A549 (cell line): Measurements from ENCODE around the gene GMPPB. TPM values are rescaled to one million over a fixed set of nuclear protein-coding genes. Genes with fewer than 3 reads are reported as not detected.

Experiments
- ATAC-seq, 2 experiments: fragments of 200-7000 bp in 1 of 2; fragments of >200 bp in 1 of 2; cut with Nextera tagmentation in 1 of 2; cut with Tn5 transposase in 1 of 2; 3 replicates each; pipeline versions ENCODE4 v1.8.0 to v1.9.1; 2018 to 2020; ENCODE audit warnings: mild to moderate bottlenecking in 1 of 2, moderate library complexity in 1 of 2
- CTCF ChIA-PET: fragments of 300-600 bp; sonication (Branson Sonifier 250); formaldehyde crosslinking; extraction: SDS; loops from one replicate; lab custom pipeline; 2021; ENCODE audit warnings: antibody characterized with exemption, inconsistent platforms; lab: Yijun Ruan, JAX
- POLR2A ChIA-PET: fragments of 350-600 bp; formaldehyde crosslinking; extraction: SDS; loops from one replicate; lab custom pipeline; 2021; ENCODE audit warnings: antibody characterized with exemption, inconsistent platforms; lab: Yijun Ruan, JAX
- DNase-seq, 2 experiments: peaks; one replicate each; pipeline versions ENCODE4 v3.0.0 to v3.0.0-alpha.2; 2011 to 2016; ENCODE audit warnings: low read depth in 1 of 2, low spot score in 1 of 2
- FAIRE-seq: peaks from 2 replicates; lab custom pipeline; 2011; peaks lifted over from hg19 to GRCh38; lab: Jason Lieb, UNC
- H3K27ac ChIP-seq, 2 experiments: fragments of >200 bp; sonication (Bioruptor Twin); formaldehyde crosslinking; 3 replicates each; pipeline ENCODE4 v1.5.1; 2016 to 2017
- H3K4me1 ChIP-seq: fragments of >200 bp; sonication (Bioruptor Twin); formaldehyde crosslinking; 3 replicates; pipeline ENCODE4 v1.6.1; 2016
- H3K4me2 ChIP-seq: fragments of >200 bp; sonication (Bioruptor Twin); formaldehyde crosslinking; 3 replicates; pipeline ENCODE4 v1.6.1; 2016
- H3K4me3 ChIP-seq: fragments of >200 bp; sonication (Bioruptor Twin); formaldehyde crosslinking; 3 replicates; pipeline ENCODE4 v1.5.1; 2016
- H3K9me3 ChIP-seq: fragments of >200 bp; sonication (Bioruptor Twin); formaldehyde crosslinking; 3 replicates; pipeline ENCODE4 v1.6.1; 2016
- CBX8 ChIP-seq: fragments of 200-600 bp; sonication (generic); IDR thresholded peaks from 2 replicates; pipeline ENCODE4 v1.6.1; 2016
- CHD4 ChIP-seq: fragments of 200-600 bp; sonication (generic); IDR thresholded peaks from 2 replicates; pipeline ENCODE4 v1.6.1; 2016; ENCODE audit warnings: antibody characterized with exemption, mild to moderate bottlenecking, borderline replicate concordance
- GATA3 ChIP-seq: IDR thresholded peaks from 2 replicates; pipeline ENCODE4 v1.6.1; 2012; ENCODE audit warnings: borderline replicate concordance
- HDAC2 ChIP-seq: fragments of 200-600 bp; sonication (generic); IDR thresholded peaks from 2 replicates; pipeline ENCODE4 v1.6.1; 2016
- HOXA7 ChIP-seq: fragments of 250-450 bp; sonication (Bioruptor Pico); IDR thresholded peaks from 2 replicates; pipeline ENCODE4 v1.5.0; 2020; ENCODE audit warnings: mild to moderate bottlenecking, moderate library complexity
- JUN ChIP-seq, 2 experiments: fragments of >200 bp; sonication (Bioruptor Twin); formaldehyde crosslinking; IDR thresholded peaks; 2 replicates in 1 of 2; 3 replicates in 1 of 2; pipeline ENCODE4 v1.6.1; 2016 to 2017
- KDM1A ChIP-seq: fragments of 200-600 bp; sonication (generic); IDR thresholded peaks from 2 replicates; pipeline ENCODE4 v1.6.1; 2016; ENCODE audit warnings: low read depth, mild to moderate bottlenecking
- NPAS2 ChIP-seq: fragments of 250-450 bp; sonication (Bioruptor Pico); IDR thresholded peaks from 2 replicates; pipeline ENCODE4 v1.8.0; 2022; ENCODE audit warnings: mild to moderate bottlenecking, moderate library complexity, borderline replicate concordance
- PHF8 ChIP-seq: fragments of 200-600 bp; sonication (generic); IDR thresholded peaks from 2 replicates; pipeline ENCODE4 v1.6.1; 2016; ENCODE audit warnings: low read depth, mild to moderate bottlenecking, antibody characterized with exemption, moderate library complexity, borderline replicate concordance
- RNF2 ChIP-seq: fragments of 200-600 bp; sonication (generic); IDR thresholded peaks from 2 replicates; pipeline ENCODE4 v1.6.1; 2016; ENCODE audit warnings: low read depth, mild to moderate bottlenecking, antibody characterized with exemption, moderate library complexity, borderline replicate concordance
- ZNF302 ChIP-seq: fragments of 250-450 bp; sonication (Bioruptor Pico); IDR thresholded peaks from 2 replicates; pipeline ENCODE4 v1.9.0; 2021; ENCODE audit warnings: inconsistent platforms, mild to moderate bottlenecking, moderate library complexity
- WGBS: methylation state at CpG from one replicate; pipeline ENCODE4 v1.1.6; 2017; ENCODE audit errors: missing lambda C conversion rate; 5-methylcytosine and 5-hydroxymethylcytosine counted together
- polyA plus RNA-seq, 4 experiments: library from polyadenylated mRNA; depleted of rRNA in 3 of 4; stranded (reverse); fragments of >200 nt; fragmentation: RNase III in 1 of 4; extraction: RNeasy Plus Mini Kit Qiagen cat#74134 plus additional on column Dnase treatment in 1 of 4; gene quantifications; 2 replicates in 3 of 4; 3 replicates in 1 of 4; pipeline ENCODE4 v1.2.3, GENCODE V29; 2011 to 2017
- TF ChIP-seq, protein P1 (sequence below): IDR thresholded peaks from 2 replicates; pipeline ENCODE4 v1.6.1; 2012
- TF ChIP-seq, protein P2 (sequence below): fragments of 200-600 bp; sonication (generic); IDR thresholded peaks from 2 replicates; pipeline ENCODE4 v1.6.1; 2016; ENCODE audit warnings: antibody characterized with exemption, mild to moderate bottlenecking, moderate library complexity
- TF ChIP-seq, protein P3 (sequence below): fragments of >200 bp; sonication (Bioruptor Twin); formaldehyde crosslinking; IDR thresholded peaks from 3 replicates; pipeline ENCODE4 v1.6.1; 2016
- TF ChIP-seq, protein P4 (sequence below): fragments of 250-450 bp; sonication (Bioruptor Pico); IDR thresholded peaks from 2 replicates; pipeline ENCODE4 v1.5.0; 2020; ENCODE audit warnings: low read depth, mild to moderate bottlenecking, moderate library complexity

Gene GMPPB
- polyA plus RNA-seq, 2 of the 4 experiments (the other 2 are of a cell fraction) = 12.9 to 24.1 TPM

- no peaks in the 10 kb centered on the region for H3K9me3 ChIP-seq
- no peak overlapping the region for H3K27ac ChIP-seq
- ChIA-PET POLR2A (no interaction called here), CTCF (no interaction called here)
- H3K4me2 ChIP-seq = no peak overlapping the region
- DNase-seq (no peak), ATAC-seq (no peak), FAIRE-seq (no peak)
- TF ChIP-seq, protein P1, sequence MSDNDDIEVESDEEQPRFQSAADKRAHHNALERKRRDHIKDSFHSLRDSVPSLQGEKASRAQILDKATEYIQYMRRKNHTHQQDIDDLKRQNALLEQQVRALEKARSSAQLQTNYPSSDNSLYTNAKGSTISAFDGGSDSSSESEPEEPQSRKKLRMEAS = no peak
- WGBS = 90% methylated on average over 3 of the region's 3 CpGs
- no peak overlapping the region for H3K4me3 ChIP-seq
- no peaks in the 10 kb centered on the region for H3K4me1 ChIP-seq
These were observed 37.9 kb upstream of the GMPPB start for GRCh38 chr3:49761661-49762060.

DNA sequence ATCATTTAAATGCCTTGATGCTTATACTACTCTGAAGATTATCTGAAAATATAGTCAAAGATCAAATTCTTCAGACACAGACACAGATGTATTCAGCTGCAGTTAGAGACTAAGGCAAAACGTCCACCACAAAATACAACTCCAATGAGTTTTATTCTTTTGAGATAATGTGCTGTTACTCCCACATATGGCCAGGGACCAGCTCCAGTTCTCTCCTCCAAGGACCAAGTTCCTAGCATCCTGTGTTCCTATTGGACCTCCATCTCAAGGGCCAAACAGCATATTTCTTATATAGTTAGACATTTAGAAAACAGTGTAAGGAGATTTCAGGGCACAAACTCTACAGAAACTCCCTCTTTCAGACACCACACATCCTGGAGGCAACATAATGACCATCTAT lies 35.5 kb upstream of the GMPPB start:
- 26% methylated on average over 1 of the region's 1 CpG for WGBS
- H3K9me3 ChIP-seq = no peaks in the 10 kb centered on the region
- H3K4me2 ChIP-seq = no peak overlapping the region
- TF ChIP-seq GATA3 = no peak
- no peak for TF ChIP-seq RNF2
- TF ChIP-seq ZNF302 (CRISPR knock-in tag) = no peak
- no peak for TF ChIP-seq NPAS2 (CRISPR knock-in tag)
- TF ChIP-seq HOXA7 = no peak
- no peak for TF ChIP-seq KDM1A
- TF ChIP-seq, protein P2, sequence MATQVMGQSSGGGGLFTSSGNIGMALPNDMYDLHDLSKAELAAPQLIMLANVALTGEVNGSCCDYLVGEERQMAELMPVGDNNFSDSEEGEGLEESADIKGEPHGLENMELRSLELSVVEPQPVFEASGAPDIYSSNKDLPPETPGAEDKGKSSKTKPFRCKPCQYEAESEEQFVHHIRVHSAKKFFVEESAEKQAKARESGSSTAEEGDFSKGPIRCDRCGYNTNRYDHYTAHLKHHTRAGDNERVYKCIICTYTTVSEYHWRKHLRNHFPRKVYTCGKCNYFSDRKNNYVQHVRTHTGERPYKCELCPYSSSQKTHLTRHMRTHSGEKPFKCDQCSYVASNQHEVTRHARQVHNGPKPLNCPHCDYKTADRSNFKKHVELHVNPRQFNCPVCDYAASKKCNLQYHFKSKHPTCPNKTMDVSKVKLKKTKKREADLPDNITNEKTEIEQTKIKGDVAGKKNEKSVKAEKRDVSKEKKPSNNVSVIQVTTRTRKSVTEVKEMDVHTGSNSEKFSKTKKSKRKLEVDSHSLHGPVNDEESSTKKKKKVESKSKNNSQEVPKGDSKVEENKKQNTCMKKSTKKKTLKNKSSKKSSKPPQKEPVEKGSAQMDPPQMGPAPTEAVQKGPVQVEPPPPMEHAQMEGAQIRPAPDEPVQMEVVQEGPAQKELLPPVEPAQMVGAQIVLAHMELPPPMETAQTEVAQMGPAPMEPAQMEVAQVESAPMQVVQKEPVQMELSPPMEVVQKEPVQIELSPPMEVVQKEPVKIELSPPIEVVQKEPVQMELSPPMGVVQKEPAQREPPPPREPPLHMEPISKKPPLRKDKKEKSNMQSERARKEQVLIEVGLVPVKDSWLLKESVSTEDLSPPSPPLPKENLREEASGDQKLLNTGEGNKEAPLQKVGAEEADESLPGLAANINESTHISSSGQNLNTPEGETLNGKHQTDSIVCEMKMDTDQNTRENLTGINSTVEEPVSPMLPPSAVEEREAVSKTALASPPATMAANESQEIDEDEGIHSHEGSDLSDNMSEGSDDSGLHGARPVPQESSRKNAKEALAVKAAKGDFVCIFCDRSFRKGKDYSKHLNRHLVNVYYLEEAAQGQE = no peak
- no peak for TF ChIP-seq PHF8
- no peak for TF ChIP-seq JUN (IDR thresholded peaks at IDR 0.05)
- no peak for TF ChIP-seq CBX8
- TF ChIP-seq CHD4 = no peak
- TF ChIP-seq, protein P1 = no peak
- no peak for FAIRE-seq
- no peak for DNase-seq
- no peak overlapping the region for H3K4me3 ChIP-seq
- ChIA-PET CTCF (interaction anchor here (1.0 kb wide), 1 partner anchor 171 kb away, joined by 3 read pairs; no protein-coding TSS in a partner anchor), POLR2A (no interaction called here)
- no peaks in the 10 kb centered on the region for H3K4me1 ChIP-seq
- no peak for ATAC-seq
- no peak overlapping the region for H3K27ac ChIP-seq

- Histone ChIP-seq H3K9me3 (no peaks in the 10 kb centered on the region), H3K4me3 (no peak overlapping the region), H3K4me2 (no peak overlapping the region), H3K4me1 (no peaks in the 10 kb centered on the region), H3K27ac (no peak overlapping the region)
- no peak for ATAC-seq
- WGBS = 81% methylated on average over 2 of the region's 2 CpGs
- no peak for DNase-seq
- ChIA-PET CTCF (interaction anchor here (0.9 kb wide), 1 partner anchor 45 kb away, joined by 3 read pairs; no protein-coding TSS in a partner anchor), POLR2A (no interaction called here)
- FAIRE-seq = no peak
- TF ChIP-seq RNF2 = no peak
- TF ChIP-seq GATA3 = no peak
- TF ChIP-seq, protein P3, sequence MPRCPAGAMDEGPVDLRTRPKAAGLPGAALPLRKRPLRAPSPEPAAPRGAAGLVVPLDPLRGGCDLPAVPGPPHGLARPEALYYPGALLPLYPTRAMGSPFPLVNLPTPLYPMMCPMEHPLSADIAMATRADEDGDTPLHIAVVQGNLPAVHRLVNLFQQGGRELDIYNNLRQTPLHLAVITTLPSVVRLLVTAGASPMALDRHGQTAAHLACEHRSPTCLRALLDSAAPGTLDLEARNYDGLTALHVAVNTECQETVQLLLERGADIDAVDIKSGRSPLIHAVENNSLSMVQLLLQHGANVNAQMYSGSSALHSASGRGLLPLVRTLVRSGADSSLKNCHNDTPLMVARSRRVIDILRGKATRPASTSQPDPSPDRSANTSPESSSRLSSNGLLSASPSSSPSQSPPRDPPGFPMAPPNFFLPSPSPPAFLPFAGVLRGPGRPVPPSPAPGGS = no peak
- TF ChIP-seq, protein P4, sequence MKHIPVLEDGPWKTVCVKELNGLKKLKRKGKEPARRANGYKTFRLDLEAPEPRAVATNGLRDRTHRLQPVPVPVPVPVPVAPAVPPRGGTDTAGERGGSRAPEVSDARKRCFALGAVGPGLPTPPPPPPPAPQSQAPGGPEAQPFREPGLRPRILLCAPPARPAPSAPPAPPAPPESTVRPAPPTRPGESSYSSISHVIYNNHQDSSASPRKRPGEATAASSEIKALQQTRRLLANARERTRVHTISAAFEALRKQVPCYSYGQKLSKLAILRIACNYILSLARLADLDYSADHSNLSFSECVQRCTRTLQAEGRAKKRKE = no peak
- no peak for TF ChIP-seq HDAC2
- no peak for TF ChIP-seq PHF8
- no peak for TF ChIP-seq NPAS2 (CRISPR knock-in tag)
These were observed 33.4 kb upstream of the GMPPB start for GRCh38 chr3:49757197-49757596.
